Liver (tissue), 9 donors: ENCODE data around the gene THADA. TPM values are rescaled to one million over a fixed set of nuclear protein-coding genes. Genes with fewer than 3 reads are reported as not detected.
"Not testable (repeated sequence)": the region's sequence is repeated elsewhere in the genome, so short reads cannot be mapped to it uniquely, and the experiment has no call there.

ENCODE experiments used
- DNase-seq: peaks from one replicate; pipeline ENCODE4 v3.0.0-alpha.2; 2017; ENCODE audit warnings: low spot score
- H3K27ac ChIP-seq, 2 donors: one replicate each; pipeline ENCODE4 v1.7.0; 2013; ENCODE audit warnings: inconsistent platforms in 2 of 2, low read length in 2 of 2, control low read depth in 1 of 2, low read depth in 1 of 2, mild to moderate bottlenecking in 1 of 2
- H3K27me3 ChIP-seq, 4 donors: one replicate each; pipeline versions ENCODE4 v1.6.1 to v1.7.0; 2013; ENCODE audit warnings: low read length in 3 of 4, inconsistent platforms in 1 of 4, mild to moderate bottlenecking in 1 of 4, moderate library complexity in 1 of 4; ENCODE audit not compliant: control insufficient read depth in 4 of 4, insufficient read depth in 4 of 4
- H3K36me3 ChIP-seq, 4 donors: one replicate each; pipeline versions ENCODE4 v1.6.1 to v1.7.0; 2013; ENCODE audit warnings: low read length in 3 of 4, mild to moderate bottlenecking in 3 of 4, low read depth in 1 of 4, moderate library complexity in 1 of 4; ENCODE audit not compliant: control insufficient read depth in 4 of 4, insufficient read depth in 3 of 4
- H3K4me1 ChIP-seq, 4 donors: one replicate each; pipeline versions ENCODE4 v1.6.1 to v1.7.0; 2013; ENCODE audit warnings: low read length in 3 of 4, mild to moderate bottlenecking in 3 of 4, moderate library complexity in 1 of 4; ENCODE audit not compliant: control insufficient read depth in 4 of 4, insufficient read depth in 4 of 4
- H3K4me3 ChIP-seq, 3 donors: one replicate each; pipeline versions ENCODE4 v1.6.1 to v1.7.0; 2013; ENCODE audit warnings: low read length in 3 of 3, control low read depth in 1 of 3, low read depth in 1 of 3, mild to moderate bottlenecking in 1 of 3
- H3K9ac ChIP-seq, 2 donors: one replicate each; pipeline ENCODE4 v1.7.0; 2013; ENCODE audit warnings: low read length in 2 of 2, mild to moderate bottlenecking in 2 of 2, moderate library complexity in 2 of 2, control low read depth in 1 of 2, low read depth in 1 of 2
- H3K9me3 ChIP-seq, 4 donors: one replicate each; pipeline versions ENCODE4 v1.6.1 to v1.7.0; 2013; ENCODE audit warnings: low read length in 3 of 4; ENCODE audit not compliant: control insufficient read depth in 4 of 4
- EGR1 ChIP-seq, 2 donors: IDR thresholded peaks; 2 replicates each; pipeline ENCODE4 v1.6.1; 2016 to 2018; ENCODE audit warnings: antibody characterized with exemption in 2 of 2, low read depth in 2 of 2
- FOXA2 ChIP-seq: IDR thresholded peaks from 2 replicates; pipeline ENCODE4 v1.6.1; 2016; ENCODE audit warnings: antibody characterized with exemption
- GABPA ChIP-seq, 2 donors: IDR thresholded peaks in 1 of 2; conservative IDR thresholded peaks in 1 of 2; 2 replicates each; pipeline ENCODE4 v1.6.1; 2016; ENCODE audit warnings: antibody characterized with exemption in 2 of 2, mild to moderate bottlenecking in 1 of 2, moderate library complexity in 1 of 2
- HNF4A ChIP-seq, 2 donors: conservative IDR thresholded peaks; 2 replicates each; pipeline ENCODE4 v1.6.1; 2016; ENCODE audit warnings: antibody characterized with exemption in 2 of 2, mild to moderate bottlenecking in 2 of 2
- HNF4G ChIP-seq: IDR thresholded peaks from 2 replicates; pipeline ENCODE4 v1.6.1; 2016; ENCODE audit warnings: antibody characterized with exemption
- JUND ChIP-seq, 2 donors: IDR thresholded peaks; 2 replicates each; pipeline ENCODE4 v1.6.1; 2016; ENCODE audit warnings: antibody characterized with exemption in 2 of 2
- NR2F2 ChIP-seq: IDR thresholded peaks from 2 replicates; pipeline ENCODE4 v1.6.1; 2016; ENCODE audit warnings: antibody characterized with exemption
- REST ChIP-seq: IDR thresholded peaks from 2 replicates; pipeline ENCODE4 v1.6.1; 2016; ENCODE audit warnings: antibody characterized with exemption, mild to moderate bottlenecking
- RXRA ChIP-seq, 2 donors: IDR thresholded peaks; 2 replicates each; pipeline ENCODE4 v1.6.1; 2017 to 2018; ENCODE audit warnings: antibody characterized with exemption in 2 of 2, mild to moderate bottlenecking in 1 of 2
- TAF1 ChIP-seq: conservative IDR thresholded peaks from 2 replicates; pipeline ENCODE4 v1.6.1; 2016; ENCODE audit warnings: antibody characterized with exemption, mild to moderate bottlenecking
- YY1 ChIP-seq: IDR thresholded peaks from 2 replicates; pipeline ENCODE4 v1.6.1; 2016; ENCODE audit warnings: antibody characterized with exemption, mild to moderate bottlenecking
- WGBS: extraction: QIAGEN DNeasy Blood & Tissue Kit; methylation state at CpG from one replicate; pipeline ENCODE4 v1.1.7; 2013; 5-methylcytosine and 5-hydroxymethylcytosine counted together
- polyA plus RNA-seq, 2 donors: library from polyadenylated mRNA; stranded (reverse) in 1 of 2; unstranded in 1 of 2; fragments of 200-250 nt in 1 of 2; fragments of >200 nt in 1 of 2; fragmentation: Nextera tagmentation in 1 of 2; extraction: Ambion mirVana in 1 of 2; gene quantifications; one replicate each; pipeline versions ENCODE4 v1.2.1 to v1.2.3, GENCODE V29; 2013 to 2015
- total RNA-seq, 2 donors: library from RNA; depleted of rRNA; stranded (reverse); fragments of >200 nt; gene quantifications; one replicate each; pipeline ENCODE4 v1.2.3, GENCODE V29; 2014
- TF ChIP-seq, protein P1 (sequence below): IDR thresholded peaks from 2 replicates; pipeline ENCODE4 v1.6.1; 2016; ENCODE audit warnings: antibody characterized with exemption
- TF ChIP-seq, protein P2 (sequence below): IDR thresholded peaks from 2 replicates; pipeline ENCODE4 v1.6.1; 2016; ENCODE audit warnings: antibody characterized with exemption
- TF ChIP-seq, protein P3 (sequence below): fragments of 150-350 bp; IDR thresholded peaks from 2 replicates; pipeline ENCODE4 v1.5.1; 2017; ENCODE audit warnings: improper control_type of control experiment, low read depth, low read length; ENCODE audit not compliant: missing input control
- TF ChIP-seq, protein P4 (sequence below): IDR thresholded peaks from 2 replicates; pipeline ENCODE4 v1.6.1; 2016; ENCODE audit warnings: antibody characterized with exemption
- donor health status: healthy.
- donor health status: healthy.
- donor health status: healthy.
- donor health status: healthy.
- donor health status: healthy.

The THADA gene
- total and polyA plus RNA-seq, 4 donors: 12.0 to 37.2 (median 22.3) TPM

DNA sequence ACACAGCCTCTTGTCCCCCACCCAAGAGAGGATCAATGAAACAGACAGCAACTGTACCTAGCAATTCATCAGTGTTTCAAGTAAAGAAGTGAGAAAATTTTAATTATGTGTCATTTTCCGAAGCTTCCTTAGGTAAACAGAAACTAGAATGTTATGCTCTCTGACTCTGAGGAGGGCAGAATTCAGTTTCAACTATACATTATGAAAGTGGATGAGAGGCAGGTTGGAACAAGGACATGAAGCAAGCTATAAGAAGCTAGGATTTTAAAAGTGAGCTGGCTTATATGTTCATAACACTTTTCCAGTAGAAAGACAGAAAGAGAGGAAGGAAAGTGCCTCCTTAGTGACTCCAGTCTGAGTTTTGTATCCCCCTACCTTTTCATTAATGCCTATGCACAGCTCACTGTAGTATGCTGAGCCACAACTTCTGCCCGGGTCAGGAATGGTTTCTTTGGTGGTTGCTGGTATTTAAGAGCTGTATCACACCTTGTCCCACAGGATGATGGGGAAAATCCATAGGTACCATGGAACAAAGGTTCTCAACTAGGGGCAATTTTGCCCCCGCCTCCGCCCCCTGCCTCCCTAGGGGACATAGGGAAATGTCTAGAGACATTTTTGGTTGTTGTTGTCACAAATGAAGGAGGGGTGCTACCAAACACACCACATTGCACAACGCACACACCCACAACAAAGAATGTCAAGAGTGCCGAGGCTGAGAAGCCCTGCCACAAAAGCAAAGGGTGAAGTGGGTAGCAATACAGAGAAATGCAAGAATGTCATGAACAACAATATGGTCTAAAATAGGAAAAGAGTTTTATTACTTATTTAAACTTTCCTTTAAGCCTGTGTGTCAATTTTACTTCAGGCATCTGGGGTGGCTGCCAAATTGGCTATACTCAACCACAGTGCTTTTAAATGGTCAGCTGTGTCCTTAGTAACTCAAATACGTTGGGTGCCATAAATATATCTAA, 208.5 kb downstream of the THADA start:
- 81% methylated on average over 7 of the region's 7 CpGs for WGBS
- no peak for DNase-seq
- H3K9me3 ChIP-seq: no peaks in the 10 kb centered on the region
- H3K36me3 ChIP-seq: no peaks in the 10 kb centered on the region
- H3K4me3 ChIP-seq: no peak overlapping the region
- no peaks in the 10 kb centered on the region for H3K27me3 ChIP-seq
- peaks cover 0 to 7% (median 2%) of the 10 kb centered on the region in 4 donors for H3K4me1 ChIP-seq
- H3K27ac ChIP-seq: no peak overlapping the region
- TF ChIP-seq RXRA (IDR thresholded peaks at IDR 0.05) (no peak), HNF4G (no peak), REST (no peak), YY1 (no peak), NR2F2 (no peak), FOXA2 (no peak), GABPA (IDR thresholded peaks at IDR 0.05 in 1 of 2, conservative IDR thresholded peaks at IDR 0.05 in 1 of 2) (no peak), JUND (IDR thresholded peaks at IDR 0.05) (no peak), TAF1 (no peak), HNF4A (conservative IDR thresholded peaks at IDR 0.05) (no peak), EGR1 (IDR thresholded peaks at IDR 0.05; ENCODE audit: low read depth in 2 of 2) (no peak)
- TF ChIP-seq, protein P1, sequence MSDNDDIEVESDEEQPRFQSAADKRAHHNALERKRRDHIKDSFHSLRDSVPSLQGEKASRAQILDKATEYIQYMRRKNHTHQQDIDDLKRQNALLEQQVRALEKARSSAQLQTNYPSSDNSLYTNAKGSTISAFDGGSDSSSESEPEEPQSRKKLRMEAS: no peak
- TF ChIP-seq, protein P2, sequence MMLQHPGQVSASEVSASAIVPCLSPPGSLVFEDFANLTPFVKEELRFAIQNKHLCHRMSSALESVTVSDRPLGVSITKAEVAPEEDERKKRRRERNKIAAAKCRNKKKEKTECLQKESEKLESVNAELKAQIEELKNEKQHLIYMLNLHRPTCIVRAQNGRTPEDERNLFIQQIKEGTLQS: no peak
- TF ChIP-seq, protein P3, sequence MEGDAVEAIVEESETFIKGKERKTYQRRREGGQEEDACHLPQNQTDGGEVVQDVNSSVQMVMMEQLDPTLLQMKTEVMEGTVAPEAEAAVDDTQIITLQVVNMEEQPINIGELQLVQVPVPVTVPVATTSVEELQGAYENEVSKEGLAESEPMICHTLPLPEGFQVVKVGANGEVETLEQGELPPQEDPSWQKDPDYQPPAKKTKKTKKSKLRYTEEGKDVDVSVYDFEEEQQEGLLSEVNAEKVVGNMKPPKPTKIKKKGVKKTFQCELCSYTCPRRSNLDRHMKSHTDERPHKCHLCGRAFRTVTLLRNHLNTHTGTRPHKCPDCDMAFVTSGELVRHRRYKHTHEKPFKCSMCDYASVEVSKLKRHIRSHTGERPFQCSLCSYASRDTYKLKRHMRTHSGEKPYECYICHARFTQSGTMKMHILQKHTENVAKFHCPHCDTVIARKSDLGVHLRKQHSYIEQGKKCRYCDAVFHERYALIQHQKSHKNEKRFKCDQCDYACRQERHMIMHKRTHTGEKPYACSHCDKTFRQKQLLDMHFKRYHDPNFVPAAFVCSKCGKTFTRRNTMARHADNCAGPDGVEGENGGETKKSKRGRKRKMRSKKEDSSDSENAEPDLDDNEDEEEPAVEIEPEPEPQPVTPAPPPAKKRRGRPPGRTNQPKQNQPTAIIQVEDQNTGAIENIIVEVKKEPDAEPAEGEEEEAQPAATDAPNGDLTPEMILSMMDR: no peak
- TF ChIP-seq, protein P4, sequence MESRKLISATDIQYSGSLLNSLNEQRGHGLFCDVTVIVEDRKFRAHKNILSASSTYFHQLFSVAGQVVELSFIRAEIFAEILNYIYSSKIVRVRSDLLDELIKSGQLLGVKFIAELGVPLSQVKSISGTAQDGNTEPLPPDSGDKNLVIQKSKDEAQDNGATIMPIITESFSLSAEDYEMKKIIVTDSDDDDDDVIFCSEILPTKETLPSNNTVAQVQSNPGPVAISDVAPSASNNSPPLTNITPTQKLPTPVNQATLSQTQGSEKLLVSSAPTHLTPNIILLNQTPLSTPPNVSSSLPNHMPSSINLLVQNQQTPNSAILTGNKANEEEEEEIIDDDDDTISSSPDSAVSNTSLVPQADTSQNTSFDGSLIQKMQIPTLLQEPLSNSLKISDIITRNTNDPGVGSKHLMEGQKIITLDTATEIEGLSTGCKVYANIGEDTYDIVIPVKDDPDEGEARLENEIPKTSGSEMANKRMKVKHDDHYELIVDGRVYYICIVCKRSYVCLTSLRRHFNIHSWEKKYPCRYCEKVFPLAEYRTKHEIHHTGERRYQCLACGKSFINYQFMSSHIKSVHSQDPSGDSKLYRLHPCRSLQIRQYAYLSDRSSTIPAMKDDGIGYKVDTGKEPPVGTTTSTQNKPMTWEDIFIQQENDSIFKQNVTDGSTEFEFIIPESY: no peak
- no peak overlapping the region for H3K9ac ChIP-seq

DNA sequence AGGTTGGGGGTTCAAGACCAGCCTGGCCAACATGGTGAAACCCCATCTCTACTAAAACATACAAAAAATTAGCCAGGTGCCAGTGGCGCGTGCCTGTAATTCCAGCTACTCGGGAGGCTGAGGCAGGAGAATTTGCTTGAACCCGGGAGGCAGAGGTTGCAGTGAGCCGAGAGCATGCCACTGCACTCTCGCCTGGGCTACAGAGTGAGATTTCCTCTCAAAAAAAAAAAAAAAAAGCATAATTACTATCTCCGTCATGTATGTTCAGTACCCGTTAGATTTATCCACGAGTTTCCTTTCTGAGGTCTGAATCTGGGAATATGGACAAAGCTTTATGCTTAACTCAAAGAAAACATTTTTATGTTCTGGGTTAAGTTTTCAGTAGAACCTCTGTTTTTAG, 209.2 kb downstream of the THADA start:
- H3K4me3 ChIP-seq, H3K27ac ChIP-seq, H3K9me3 ChIP-seq, H3K36me3 ChIP-seq, H3K4me1 ChIP-seq, DNase-seq, H3K9ac ChIP-seq, H3K27me3 ChIP-seq: not testable (repeated sequence)
- 90% methylated on average over 9 of the region's 9 CpGs for WGBS
